ENCODE measurements around the gene ADGRB3.

- TF ChIP-seq POLR2A (IDR thresholded peaks at IDR 0.05): no peak
- no peak for TF ChIP-seq CTCF (IDR thresholded peaks at IDR 0.05)
- no peak for TF ChIP-seq POLR2AphosphoS5 (IDR thresholded peaks at IDR 0.05)
- no peak for TF ChIP-seq EP300 (IDR thresholded peaks at IDR 0.05)
These were observed 84.7 kb downstream of the ADGRB3 start for GRCh38 chr6:68719761-68720160.

Measured in sigmoid colon (tissue), 4 donors.